Fibroblast of skin of left quadriceps (primary cell): ENCODE measurements around the gene SMAD5.

ENCODE experiments used
- DNase-seq, 2 experiments: peaks; one replicate each; pipeline ENCODE4 v3.0.0-alpha.2; 2013; ENCODE audit warnings: low read depth in 2 of 2

SMAD5 gene

DNA sequence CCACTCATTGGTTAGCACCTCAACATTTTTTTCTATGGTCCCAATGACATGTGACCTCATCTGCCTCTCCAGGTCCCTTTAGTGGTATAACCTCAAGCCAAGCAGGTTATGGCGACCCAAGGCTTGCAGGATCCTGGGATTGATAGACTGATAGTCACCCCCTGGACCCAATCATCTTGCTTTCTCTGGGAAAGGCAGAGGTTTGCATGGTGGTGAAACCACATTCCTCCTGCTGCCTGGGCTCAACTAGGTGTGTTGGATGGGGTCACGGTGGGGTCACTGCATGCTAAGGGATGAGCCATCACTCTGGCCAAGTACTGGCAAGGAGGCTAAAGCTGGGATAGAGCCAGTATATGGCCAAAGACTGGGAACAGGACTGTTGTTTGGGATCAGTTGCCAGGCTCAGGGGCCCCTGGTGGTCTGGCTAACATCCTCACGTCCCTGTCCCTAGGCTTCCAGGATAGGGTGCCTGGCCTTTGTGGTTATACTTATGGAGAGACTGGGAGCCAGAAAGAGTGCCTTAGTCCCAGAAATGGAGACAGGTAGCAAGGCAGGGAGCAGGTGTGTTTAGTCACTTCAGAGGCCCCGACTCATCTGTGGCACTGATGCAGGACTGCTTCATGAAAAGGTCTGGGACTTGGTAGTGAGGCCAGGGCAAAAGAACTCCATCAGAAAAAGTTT, 65.0 kb downstream of the SMAD5 start:
- DNase-seq = no peak

DNA sequence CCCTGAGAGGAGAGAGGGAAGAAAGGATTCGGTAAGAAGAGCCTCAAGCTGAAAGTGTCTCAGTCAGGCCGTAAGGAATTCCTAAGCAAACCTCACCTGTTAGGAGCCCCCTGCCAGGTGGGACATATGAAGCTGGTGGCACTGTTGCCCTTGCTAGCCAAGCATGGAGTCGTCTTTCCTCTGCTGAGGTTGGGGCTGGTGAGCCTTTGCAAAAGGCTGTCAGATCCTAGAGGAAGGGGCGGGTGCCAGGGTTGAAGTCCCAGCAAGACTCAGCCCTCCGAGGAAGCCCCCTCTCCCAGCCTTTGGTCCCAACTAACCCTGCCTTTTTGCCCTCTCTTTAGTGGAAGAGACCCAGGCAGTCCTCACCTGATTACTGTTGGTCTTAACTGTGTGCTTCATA, 65.8 kb downstream of the SMAD5 start:
- no peak for DNase-seq

DNA sequence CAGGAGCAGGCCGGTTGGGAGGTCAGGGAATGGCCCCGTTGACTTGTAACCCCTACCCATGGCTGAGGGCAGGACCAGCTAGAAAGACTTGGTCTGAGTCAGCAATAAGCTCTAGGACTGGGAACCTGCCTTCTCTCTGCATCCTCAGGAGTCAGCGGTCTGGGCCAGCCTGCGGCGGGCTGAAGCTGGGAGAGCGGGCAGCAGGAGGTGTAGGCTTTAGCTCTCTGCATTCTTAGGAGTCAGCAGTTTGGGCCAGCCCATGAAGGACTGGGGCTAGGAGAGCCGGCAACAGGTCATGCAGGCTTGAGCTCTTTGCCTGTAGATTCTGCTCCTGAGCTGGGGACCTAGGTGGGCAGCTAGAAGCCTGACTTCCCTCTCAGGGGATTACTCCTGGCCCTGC, 66.8 kb downstream of the SMAD5 start:
- DNase-seq = no peak

- no peak for DNase-seq
Observed at GRCh38 chr5:136200130-136200529, 67.5 kb downstream of the SMAD5 start.

GRCh38 chr5:136200761-136201160, 68.1 kb downstream of the SMAD5 start:
- no peak for DNase-seq

DNA sequence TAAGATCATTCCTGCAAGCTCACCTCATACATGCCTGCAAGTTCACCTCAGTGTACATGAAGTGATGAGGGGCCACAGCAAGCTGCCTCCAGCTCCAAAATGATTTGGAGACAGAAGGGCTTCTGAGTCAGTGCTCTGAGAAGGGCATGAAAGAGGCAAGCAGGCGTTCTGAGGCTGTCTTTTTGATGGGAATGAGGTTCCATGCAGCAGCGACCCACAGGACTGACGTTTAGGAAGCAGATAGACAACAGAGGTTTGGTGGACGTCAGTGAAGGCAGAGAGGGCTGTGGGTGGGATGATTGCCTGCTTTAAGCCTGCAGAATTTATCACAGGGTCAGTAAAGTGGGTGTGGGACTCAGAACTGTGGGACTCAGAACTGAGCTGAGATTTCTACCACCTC, 69.2 kb downstream of the SMAD5 start:
- DNase-seq = no peak

DNA sequence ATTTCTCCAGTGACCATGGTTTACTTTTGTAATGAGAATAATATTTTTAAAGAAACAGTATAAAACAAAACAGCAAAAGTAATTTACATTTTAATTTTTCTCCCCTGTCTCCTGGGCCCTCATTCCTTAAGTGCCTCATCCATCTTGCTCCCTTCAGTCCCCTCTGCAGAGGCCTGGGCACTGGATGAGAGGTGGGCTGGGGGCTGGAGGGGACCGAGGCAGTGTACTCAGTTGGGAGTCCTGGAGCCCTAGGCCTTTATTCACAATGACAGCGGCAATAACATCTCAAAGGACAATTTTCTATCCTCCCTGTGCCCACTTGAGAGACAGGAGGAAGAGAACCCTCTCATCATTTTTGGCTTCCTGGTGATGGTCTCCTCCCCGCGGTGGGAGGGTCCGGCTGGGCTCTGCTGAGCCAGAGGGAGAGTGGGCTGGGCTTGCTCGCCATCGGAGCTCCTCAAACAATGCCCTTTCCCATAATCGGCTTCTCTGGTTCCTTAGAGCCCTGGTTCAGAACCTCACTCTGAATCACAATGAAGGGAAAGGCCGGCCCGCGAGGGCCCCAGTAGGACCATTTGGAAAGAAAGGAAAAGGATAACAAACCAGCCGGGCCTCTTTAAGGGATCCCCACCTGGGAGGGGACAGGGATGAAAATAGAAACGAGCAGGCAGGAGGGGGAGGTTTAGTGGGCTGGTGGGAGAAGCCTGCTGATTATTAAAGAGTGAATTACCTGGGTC, 70.0 kb downstream of the SMAD5 start:
- DNase-seq = no peak

DNA sequence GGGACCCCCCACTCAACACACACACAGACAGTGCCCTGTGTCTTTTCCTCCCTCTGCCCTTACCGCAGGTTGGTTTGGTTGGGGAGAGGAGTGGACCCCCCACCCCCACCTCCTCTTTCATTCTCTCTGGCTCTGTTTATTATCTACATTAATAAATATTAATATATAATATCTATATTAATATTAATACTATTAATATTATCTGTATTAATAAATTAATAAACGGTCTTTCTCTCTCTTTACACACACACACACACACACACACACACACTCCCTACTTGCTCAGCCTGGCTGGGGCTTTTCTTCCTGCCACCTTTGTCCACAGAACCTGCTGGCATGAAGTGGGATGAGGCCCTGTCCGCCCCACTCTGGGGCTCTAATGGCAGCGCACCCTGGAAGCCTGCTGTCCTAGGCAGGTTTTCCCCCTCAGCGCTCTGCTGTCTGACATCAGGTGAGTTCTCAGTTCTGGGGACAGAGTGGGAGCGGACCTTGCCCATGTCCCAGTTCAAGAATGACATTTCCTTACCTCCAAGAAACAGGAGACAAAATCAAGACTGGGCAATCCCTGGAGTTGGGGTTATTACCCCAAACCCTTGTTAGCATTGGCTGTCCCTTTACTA, 70.8 kb downstream of the SMAD5 start:
- DNase-seq = no peak

DNA sequence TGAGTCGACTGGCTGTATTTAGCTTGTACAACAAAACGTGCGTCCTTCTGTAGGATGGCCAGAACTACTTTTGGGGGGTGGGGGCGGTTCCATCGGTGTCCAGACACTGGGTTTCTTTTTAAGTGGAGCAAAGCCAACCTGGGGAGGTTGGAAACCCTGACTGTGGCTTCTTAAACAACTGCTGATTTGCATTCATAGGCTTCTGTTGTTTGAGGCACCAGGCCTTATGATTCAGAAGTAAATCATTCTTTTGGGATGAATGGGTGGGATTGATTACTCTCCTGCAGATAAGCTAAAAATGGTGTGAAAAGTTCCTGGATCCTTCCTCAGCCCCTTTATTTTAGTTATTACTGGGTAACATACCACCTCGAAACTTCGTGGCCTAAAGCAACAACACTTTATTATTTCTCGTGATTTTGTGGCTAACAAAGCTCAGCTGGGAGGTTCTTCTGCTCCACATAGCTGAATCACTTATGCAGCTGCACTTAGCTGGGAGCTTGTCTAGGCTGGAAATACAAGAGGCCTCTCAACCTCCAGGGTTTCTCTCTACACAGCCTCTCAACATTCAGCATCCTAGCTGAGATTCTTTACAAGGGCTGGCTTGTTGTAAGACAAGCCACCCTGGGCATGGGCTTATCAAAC, 72.5 kb downstream of the SMAD5 start:
- no peak for DNase-seq

GRCh38 chr5:136205941-136206340, 73.3 kb downstream of the SMAD5 start:
- no peak for DNase-seq

DNA sequence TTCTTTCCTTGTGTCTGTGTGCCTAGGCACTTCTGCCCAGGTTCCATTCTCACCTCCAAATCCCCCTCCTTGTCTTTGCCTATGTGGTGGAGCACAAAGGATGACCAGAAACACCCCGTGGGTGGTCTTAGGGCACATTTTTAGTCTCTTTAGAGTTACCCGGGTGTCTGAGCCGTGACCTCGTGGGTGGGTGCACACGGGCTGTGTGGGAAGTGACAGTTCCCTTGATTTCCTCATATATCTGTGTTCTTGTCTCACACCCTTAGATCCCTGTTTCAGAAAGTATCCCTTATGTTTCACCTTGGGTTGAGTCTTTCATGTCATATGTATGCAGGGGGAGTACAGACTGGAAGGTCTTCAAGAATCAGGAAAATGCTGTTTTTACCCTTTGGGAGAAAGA, 73.7 kb downstream of the SMAD5 start:
- no peak for DNase-seq

- DNase-seq = no peak
Observed at GRCh38 chr5:136207631-136208030, 75.0 kb downstream of the SMAD5 start.

DNA sequence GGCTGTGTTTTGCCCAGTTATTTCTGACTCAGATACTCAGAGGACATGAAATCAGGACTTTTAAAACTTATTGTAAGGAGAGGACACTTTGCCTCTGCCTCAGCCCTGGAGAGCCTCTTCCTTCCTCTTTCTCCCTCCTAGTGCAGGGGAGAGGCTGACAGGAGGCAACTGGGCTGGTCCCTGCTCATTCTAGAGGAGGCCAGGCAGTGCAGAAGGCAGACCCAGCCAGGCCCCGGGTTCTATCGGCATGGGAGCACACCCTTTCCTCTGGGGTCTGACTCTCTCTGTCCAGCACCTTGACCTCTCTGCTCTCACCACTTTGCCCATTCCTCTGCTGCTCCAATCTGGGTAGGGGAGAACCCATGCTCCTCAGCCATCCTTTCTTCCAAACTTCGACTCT, 76.3 kb downstream of the SMAD5 start:
- DNase-seq = no peak

DNA sequence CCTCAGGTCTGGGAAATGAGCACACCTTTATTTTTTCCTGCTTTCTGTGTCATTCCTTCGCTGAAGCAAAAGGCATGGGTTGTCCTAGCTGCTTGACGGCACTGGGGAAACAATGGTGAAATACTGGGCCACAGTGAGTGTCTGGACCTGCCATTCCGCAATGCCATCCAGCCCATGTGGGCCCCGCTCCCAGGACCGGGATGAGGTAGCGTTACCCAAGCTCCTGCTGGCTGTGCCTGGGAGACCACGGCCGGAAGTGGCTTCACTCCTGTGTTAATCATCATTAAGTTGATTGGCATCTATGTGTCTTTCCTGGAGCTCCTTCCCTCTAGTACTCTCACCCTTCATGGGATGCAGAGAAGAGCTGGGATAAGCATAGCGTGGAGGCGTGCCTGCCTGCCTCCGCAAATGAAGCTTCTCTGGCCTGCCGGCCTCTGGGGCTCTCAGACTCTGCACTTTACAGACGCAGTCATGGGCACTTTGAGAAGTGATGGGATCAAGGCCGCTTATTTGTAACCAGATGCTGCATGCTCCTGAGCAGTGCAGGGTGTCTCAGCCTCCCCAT, 76.8 kb downstream of the SMAD5 start:
- no peak for DNase-seq

GRCh38 chr5:136210259-136210658, 77.6 kb downstream of the SMAD5 start:
- no peak for DNase-seq

DNA sequence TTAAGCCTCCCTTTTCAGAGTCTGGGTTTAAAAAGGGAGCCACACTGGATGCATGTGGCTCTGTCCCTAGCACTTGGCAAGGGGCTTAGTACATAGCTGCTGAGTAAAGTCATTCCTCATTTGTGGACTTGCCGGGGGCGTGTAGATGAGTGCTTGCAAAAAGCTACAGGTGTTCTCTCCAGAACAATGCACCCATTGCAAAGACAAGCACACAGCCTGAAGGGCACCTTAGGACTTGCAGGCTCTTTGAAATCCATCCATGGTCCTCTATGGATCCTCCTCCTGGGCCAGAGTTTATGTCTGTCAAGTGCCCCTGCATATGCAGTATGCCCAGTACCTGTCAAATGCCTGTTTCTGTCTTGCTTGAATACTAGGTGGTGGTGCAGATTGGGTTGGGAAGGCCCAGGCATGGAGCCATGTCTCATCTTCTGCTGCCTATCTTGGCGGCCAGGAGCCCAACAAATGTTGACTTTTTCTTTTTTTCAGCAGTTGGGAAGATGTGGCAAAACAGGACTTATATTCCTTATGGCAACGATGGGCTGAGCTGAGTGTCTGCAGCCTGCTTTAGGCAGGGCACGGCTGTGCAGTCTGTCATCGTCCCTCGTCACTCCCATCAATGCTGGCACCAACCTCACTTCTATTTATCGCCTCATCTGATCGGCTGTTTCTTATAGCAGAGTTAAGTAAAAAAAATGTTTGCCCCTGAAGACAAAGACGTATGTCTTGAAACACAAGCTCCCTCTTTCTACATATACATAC, 78.8 kb downstream of the SMAD5 start:
- DNase-seq = no peak

GRCh38 chr5:136212252-136212721, 79.6 kb downstream of the SMAD5 start:
- DNase-seq = no peak

DNA sequence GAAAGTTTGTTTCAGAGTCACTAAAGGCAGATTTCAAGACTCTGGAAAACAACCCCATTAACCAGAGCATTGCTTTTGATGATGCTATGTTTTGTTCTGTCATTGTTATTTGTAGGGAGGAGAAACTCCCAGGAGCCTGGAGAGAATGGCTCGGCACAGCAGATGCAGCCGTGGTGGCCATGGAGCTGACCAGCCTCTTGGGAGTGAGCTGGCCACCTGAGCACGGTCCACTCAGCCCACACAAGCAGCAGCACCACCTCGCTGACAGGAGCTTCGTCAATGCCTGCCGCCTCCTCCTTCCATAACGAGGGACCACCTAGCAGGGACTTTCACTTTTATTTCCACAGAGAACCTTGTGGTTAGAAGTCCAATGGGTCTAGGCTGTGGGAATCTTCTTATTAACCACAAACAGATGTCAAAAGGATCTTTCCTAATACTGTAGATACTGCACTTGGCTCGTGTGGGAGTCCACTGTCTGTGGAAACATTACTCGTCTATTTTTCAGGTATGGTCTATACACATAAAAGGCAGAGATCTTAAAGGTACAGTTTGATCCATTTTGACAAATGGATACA, 81.4 kb downstream of the SMAD5 start:
- no peak for DNase-seq

DNA sequence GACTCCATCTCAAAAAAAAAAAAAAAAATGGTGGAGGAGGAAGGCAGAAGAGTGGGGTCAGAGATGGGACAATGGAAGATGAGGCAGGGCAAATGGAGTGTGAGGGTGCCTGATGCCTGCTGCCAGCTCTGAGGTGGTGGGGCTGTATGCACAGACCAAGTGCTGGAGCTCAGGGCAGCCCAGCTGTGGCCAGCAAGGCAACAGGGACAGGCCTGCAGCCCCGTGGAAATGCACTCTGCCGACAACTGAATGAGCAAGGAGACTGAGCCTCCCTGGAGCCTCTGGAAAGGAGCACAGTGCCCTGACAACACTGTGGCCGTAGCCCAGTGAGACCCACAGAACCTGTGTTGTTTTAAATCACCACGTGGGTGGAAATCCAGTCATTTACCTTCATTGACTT, 83.2 kb downstream of the SMAD5 start:
- no peak for DNase-seq

GRCh38 chr5:136216230-136216629, 83.6 kb downstream of the SMAD5 start:
- no peak for DNase-seq

GRCh38 chr5:136221340-136221739, 88.7 kb downstream of the SMAD5 start:
- DNase-seq = no peak
